Measurements from ENCODE around the gene ATL1. TPM values are rescaled to one million over a fixed set of nuclear protein-coding genes. Genes with fewer than 3 reads are reported as not detected.

ATL1 gene
- total and polyA plus RNA-seq, 2 experiments from 2014 or later: 3.5 to 7.0 TPM

DNA sequence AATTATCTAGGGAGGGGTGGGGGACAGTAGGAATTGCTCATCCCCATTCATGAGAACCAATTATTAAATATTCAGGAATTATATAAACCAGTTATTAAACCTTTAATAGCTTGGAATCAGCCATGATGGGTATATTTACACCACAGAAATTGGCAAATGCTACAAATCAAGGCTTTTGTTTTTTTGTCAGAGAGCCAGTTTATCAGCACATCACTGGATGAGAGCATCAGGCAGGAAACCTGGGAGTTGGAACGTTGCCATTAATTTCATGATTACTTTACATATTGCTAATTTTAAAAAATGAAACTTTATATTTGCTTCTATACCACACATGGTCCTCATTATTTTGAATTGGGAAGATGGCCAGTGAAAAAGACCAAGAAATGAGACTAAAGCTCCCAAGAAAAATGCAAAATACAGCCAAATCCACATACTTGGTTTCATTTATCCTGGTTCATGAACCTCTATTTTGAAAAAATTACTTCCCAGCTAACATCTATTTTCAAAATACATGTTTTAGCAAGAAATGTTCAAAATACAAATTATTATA, 48.4 kb downstream of the ATL1 start (continued):
- TF ChIP-seq, protein P1, sequence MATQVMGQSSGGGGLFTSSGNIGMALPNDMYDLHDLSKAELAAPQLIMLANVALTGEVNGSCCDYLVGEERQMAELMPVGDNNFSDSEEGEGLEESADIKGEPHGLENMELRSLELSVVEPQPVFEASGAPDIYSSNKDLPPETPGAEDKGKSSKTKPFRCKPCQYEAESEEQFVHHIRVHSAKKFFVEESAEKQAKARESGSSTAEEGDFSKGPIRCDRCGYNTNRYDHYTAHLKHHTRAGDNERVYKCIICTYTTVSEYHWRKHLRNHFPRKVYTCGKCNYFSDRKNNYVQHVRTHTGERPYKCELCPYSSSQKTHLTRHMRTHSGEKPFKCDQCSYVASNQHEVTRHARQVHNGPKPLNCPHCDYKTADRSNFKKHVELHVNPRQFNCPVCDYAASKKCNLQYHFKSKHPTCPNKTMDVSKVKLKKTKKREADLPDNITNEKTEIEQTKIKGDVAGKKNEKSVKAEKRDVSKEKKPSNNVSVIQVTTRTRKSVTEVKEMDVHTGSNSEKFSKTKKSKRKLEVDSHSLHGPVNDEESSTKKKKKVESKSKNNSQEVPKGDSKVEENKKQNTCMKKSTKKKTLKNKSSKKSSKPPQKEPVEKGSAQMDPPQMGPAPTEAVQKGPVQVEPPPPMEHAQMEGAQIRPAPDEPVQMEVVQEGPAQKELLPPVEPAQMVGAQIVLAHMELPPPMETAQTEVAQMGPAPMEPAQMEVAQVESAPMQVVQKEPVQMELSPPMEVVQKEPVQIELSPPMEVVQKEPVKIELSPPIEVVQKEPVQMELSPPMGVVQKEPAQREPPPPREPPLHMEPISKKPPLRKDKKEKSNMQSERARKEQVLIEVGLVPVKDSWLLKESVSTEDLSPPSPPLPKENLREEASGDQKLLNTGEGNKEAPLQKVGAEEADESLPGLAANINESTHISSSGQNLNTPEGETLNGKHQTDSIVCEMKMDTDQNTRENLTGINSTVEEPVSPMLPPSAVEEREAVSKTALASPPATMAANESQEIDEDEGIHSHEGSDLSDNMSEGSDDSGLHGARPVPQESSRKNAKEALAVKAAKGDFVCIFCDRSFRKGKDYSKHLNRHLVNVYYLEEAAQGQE (IDR thresholded peaks at IDR 0.05; ENCODE audit: unreplicated experiment): no peak
- TF ChIP-seq EZH2phosphoT487 (IDR thresholded peaks at IDR 0.05; ENCODE audit: unreplicated experiment) (no peak), EZH2 (IDR thresholded peaks at IDR 0.05; ENCODE audit: low read depth, unreplicated experiment) (no peak), CREB1 (CRISPR knock-in tag; IDR thresholded peaks at IDR 0.05; ENCODE audit: low read depth) (no peak)
- TF ChIP-seq, protein P2, sequence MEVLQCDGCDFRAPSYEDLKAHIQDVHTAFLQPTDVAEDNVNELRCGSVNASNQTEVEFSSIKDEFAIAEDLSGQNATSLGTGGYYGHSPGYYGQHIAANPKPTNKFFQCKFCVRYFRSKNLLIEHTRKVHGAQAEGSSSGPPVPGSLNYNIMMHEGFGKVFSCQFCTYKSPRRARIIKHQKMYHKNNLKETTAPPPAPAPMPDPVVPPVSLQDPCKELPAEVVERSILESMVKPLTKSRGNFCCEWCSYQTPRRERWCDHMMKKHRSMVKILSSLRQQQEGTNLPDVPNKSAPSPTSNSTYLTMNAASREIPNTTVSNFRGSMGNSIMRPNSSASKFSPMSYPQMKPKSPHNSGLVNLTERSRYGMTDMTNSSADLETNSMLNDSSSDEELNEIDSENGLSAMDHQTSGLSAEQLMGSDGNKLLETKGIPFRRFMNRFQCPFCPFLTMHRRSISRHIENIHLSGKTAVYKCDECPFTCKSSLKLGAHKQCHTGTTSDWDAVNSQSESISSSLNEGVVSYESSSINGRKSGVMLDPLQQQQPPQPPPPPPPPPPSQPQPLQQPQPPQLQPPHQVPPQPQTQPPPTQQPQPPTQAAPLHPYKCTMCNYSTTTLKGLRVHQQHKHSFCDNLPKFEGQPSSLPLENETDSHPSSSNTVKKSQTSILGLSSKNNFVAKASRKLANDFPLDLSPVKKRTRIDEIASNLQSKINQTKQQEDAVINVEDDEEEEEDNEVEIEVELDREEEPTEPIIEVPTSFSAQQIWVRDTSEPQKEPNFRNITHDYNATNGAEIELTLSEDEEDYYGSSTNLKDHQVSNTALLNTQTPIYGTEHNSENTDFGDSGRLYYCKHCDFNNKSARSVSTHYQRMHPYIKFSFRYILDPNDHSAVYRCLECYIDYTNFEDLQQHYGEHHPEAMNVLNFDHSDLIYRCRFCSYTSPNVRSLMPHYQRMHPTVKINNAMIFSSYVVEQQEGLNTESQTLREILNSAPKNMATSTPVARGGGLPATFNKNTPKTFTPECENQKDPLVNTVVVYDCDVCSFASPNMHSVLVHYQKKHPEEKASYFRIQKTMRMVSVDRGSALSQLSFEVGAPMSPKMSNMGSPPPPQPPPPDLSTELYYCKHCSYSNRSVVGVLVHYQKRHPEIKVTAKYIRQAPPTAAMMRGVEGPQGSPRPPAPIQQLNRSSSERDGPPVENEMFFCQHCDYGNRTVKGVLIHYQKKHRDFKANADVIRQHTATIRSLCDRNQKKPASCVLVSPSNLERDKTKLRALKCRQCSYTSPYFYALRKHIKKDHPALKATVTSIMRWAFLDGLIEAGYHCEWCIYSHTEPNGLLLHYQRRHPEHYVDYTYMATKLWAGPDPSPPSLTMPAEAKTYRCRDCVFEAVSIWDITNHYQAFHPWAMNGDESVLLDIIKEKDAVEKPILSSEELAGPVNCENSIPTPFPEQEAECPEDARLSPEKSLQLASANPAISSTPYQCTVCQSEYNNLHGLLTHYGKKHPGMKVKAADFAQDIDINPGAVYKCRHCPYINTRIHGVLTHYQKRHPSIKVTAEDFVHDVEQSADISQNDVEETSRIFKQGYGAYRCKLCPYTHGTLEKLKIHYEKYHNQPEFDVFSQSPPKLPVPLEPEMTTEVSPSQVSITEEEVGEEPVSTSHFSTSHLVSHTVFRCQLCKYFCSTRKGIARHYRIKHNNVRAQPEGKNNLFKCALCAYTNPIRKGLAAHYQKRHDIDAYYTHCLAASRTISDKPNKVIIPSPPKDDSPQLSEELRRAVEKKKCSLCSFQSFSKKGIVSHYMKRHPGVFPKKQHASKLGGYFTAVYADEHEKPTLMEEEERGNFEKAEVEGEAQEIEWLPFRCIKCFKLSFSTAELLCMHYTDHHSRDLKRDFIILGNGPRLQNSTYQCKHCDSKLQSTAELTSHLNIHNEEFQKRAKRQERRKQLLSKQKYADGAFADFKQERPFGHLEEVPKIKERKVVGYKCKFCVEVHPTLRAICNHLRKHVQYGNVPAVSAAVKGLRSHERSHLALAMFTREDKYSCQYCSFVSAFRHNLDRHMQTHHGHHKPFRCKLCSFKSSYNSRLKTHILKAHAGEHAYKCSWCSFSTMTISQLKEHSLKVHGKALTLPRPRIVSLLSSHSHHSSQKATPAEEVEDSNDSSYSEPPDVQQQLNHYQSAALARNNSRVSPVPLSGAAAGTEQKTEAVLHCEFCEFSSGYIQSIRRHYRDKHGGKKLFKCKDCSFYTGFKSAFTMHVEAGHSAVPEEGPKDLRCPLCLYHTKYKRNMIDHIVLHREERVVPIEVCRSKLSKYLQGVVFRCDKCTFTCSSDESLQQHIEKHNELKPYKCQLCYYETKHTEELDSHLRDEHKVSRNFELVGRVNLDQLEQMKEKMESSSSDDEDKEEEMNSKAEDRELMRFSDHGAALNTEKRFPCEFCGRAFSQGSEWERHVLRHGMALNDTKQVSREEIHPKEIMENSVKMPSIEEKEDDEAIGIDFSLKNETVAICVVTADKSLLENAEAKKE (CRISPR knock-in tag; IDR thresholded peaks at IDR 0.05): no peak

DNA sequence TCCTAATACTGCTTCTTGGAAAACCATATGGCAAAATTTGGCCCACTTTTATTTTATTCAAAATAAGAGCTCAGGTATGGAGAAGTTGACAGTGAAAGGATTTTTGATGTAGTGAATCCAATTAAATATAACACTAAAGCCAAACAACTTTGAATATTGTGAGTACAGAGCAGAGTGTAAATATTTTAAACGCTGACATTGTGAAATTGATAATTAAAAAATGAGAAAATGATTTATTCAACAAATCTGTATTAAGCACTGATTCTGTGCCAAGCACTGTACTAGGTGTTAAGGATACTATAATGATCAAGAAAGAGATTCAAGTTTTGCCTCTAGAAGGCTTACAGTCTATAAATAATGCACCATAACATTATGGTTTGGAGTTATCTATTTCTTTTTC, 50.5 kb downstream of the ATL1 start:
- H3K27me3 Mint-ChIP-seq (ENCODE audit: insufficient read depth, low read depth, poor library complexity): no peaks in the 10 kb centered on the region
- Histone ChIP-seq H3K27ac (ENCODE audit: low read depth) (no peak overlapping the region), H3K9me2 (ENCODE audit: insufficient read depth) (no peaks in the 10 kb centered on the region), H3K36me3 (ENCODE audit: insufficient read depth) (no peaks in the 10 kb centered on the region), H3K4me2 (no peak overlapping the region), H2AFZ (no peak overlapping the region), H3K27me3 (ENCODE audit: insufficient read depth) (no peaks in the 10 kb centered on the region), H3F3A (replicated peaks; ENCODE audit: low read depth) (no peaks in the 10 kb centered on the region), H3K4me1 (ENCODE audit: insufficient read depth) (no peaks in the 10 kb centered on the region), H3K4me3 (no peak overlapping the region), H3K79me2 (replicated peaks; ENCODE audit: insufficient read depth) (no peaks in the 10 kb centered on the region), H4K20me1 (replicated peaks; ENCODE audit: insufficient read depth) (no peaks in the 10 kb centered on the region)
- H3K9me3 Mint-ChIP-seq: no peaks in the 10 kb centered on the region
- H3K36me3 Mint-ChIP-seq (ENCODE audit: low read depth): no peaks in the 10 kb centered on the region
- no peak for DNase-seq (ENCODE audit: low spot score)
- H3K4me1 Mint-ChIP-seq: no peaks in the 10 kb centered on the region
- no peak for ATAC-seq
- H3K27ac Mint-ChIP-seq: no peak overlapping the region
- H3K4me3 Mint-ChIP-seq: no peak overlapping the region
- TF ChIP-seq POLR2AphosphoS5 (IDR thresholded peaks at IDR 0.05; ENCODE audit: low read depth) (no peak), CREB1 (CRISPR knock-in tag; IDR thresholded peaks at IDR 0.05; ENCODE audit: low read depth) (no peak), STAT1 (IDR thresholded peaks at IDR 0.05; ENCODE audit: unreplicated experiment) (no peak), JUNB (IDR thresholded peaks at IDR 0.05; ENCODE audit: unreplicated experiment) (no peak), EZH2phosphoT487 (IDR thresholded peaks at IDR 0.05; ENCODE audit: unreplicated experiment) (no peak), ZNF114 (CRISPR knock-in tag; IDR thresholded peaks at IDR 0.05) (no peak)
- TF ChIP-seq, protein P1 (IDR thresholded peaks at IDR 0.05; ENCODE audit: unreplicated experiment): no peak
- TF ChIP-seq, protein P3, sequence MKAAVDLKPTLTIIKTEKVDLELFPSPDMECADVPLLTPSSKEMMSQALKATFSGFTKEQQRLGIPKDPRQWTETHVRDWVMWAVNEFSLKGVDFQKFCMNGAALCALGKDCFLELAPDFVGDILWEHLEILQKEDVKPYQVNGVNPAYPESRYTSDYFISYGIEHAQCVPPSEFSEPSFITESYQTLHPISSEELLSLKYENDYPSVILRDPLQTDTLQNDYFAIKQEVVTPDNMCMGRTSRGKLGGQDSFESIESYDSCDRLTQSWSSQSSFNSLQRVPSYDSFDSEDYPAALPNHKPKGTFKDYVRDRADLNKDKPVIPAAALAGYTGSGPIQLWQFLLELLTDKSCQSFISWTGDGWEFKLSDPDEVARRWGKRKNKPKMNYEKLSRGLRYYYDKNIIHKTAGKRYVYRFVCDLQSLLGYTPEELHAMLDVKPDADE (IDR thresholded peaks at IDR 0.05): no peak

Data from GM23338 (cell line).